K562 (cell line): ENCODE results near the gene TENM4. TPM values are rescaled to one million over a fixed set of nuclear protein-coding genes. Genes with fewer than 3 reads are reported as not detected.

Experiments
- ATAC-seq: fragments of 200-7000 bp; cut with Tn5 transposase; 3 replicates; pipeline ENCODE4 v1.9.1; 2020; ENCODE audit warnings: moderate library complexity
- BruUV-seq: library from RNA; stranded (reverse); fragments of 400-500 nt; replicated peaks from 2 replicates; lab custom pipeline; 2021; lab: Mats Ljungman, UMichigan
- CTCF ChIA-PET: fragments of 300-600 bp; formaldehyde crosslinking; extraction: SDS; loops from one replicate; lab custom pipeline; 2021; ENCODE audit warnings: low intra/inter-chr PET ratio; lab: Yijun Ruan, JAX
- POLR2A ChIA-PET: fragments of 300-600, 350-650 bp; sonication (Branson Sonifier 250); formaldehyde crosslinking; extraction: SDS; loops from one replicate; lab custom pipeline; 2021; ENCODE audit warnings: antibody characterized with exemption, inconsistent platforms; lab: Yijun Ruan, JAX
- DNase-seq, 4 experiments: peaks; one replicate each; pipeline versions ENCODE4 v3.0.0 to v3.0.0-alpha.2; 2011 to 2018; ENCODE audit warnings: low spot score in 3 of 4, mixed read lengths in 3 of 4; ENCODE audit errors: extremely low read depth in 1 of 4
- FAIRE-seq: peaks from 2 replicates; lab custom pipeline; 2011; peaks lifted over from hg19 to GRCh38; lab: Jason Lieb, UNC
- H2AFZ ChIP-seq: 2 replicates; pipeline ENCODE4 v1.6.0; 2011; ENCODE audit warnings: low read depth, low read length, control low read depth, inconsistent platforms
- H3K27ac ChIP-seq: fragments of 200-600 bp; 3 replicates; pipeline ENCODE4 v1.8.0; 2011; ENCODE audit warnings: low read depth, mild to moderate bottlenecking, control low read depth, inconsistent platforms, low read length, moderate library complexity, mixed read lengths; ENCODE audit errors: extremely low read depth
- H3K27me3 ChIP-seq, 2 experiments: fragments of 300-600 bp in 1 of 2; 2 replicates in 1 of 2; 3 replicates in 1 of 2; pipeline versions ENCODE4 v1.6.0 to v1.8.0; 2011; ENCODE audit warnings: inconsistent platforms in 2 of 2, low read length in 2 of 2, mild to moderate bottlenecking in 1 of 2, mixed read lengths in 1 of 2, moderate library complexity in 1 of 2; ENCODE audit not compliant: control insufficient read depth in 2 of 2, insufficient read depth in 2 of 2
- H3K36me3 ChIP-seq: fragments of 300-600 bp; 3 replicates; pipeline ENCODE4 v1.8.0; 2011; ENCODE audit warnings: mild to moderate bottlenecking, low read length, inconsistent platforms; ENCODE audit not compliant: control insufficient read depth, insufficient read depth
- H3K4me1 ChIP-seq, 2 experiments: fragments of 200-600 bp in 1 of 2; replicated peaks in 1 of 2; 2 replicates in 1 of 2; 3 replicates in 1 of 2; pipeline versions ENCODE4 v1.5.1 to v1.8.0; 2011; ENCODE audit warnings: inconsistent platforms in 2 of 2, low read length in 2 of 2, mild to moderate bottlenecking in 1 of 2, mixed read lengths in 1 of 2, moderate library complexity in 1 of 2; ENCODE audit not compliant: control insufficient read depth in 2 of 2, insufficient read depth in 2 of 2
- H3K4me2 ChIP-seq: 2 replicates; pipeline ENCODE4 v1.6.1; 2011; ENCODE audit warnings: low read length, control low read depth, inconsistent platforms, mixed read lengths; ENCODE audit not compliant: insufficient read depth
- H3K4me3 ChIP-seq: fragments of 200-600 bp; sonication (generic), shearing (Covaris generic); 2 replicates; pipeline ENCODE4 v1.5.1; 2016; ENCODE audit warnings: control low read depth, inconsistent platforms
- H3K79me2 ChIP-seq: fragments of 200-600 bp; 3 replicates; pipeline ENCODE4 v1.8.0; 2011; ENCODE audit warnings: low read length, inconsistent platforms; ENCODE audit not compliant: control insufficient read depth, insufficient read depth
- H3K9ac ChIP-seq, 2 experiments: 2 replicates each; pipeline versions ENCODE4 v1.6.0 to v1.6.1; 2011; ENCODE audit warnings: low read depth in 2 of 2, low read length in 2 of 2, control low read depth in 1 of 2, inconsistent platforms in 1 of 2, mild to moderate bottlenecking in 1 of 2, mixed read lengths in 1 of 2; ENCODE audit not compliant: insufficient read depth in 1 of 2
- H3K9me1 ChIP-seq: one replicate; pipeline ENCODE4 v1.6.0; 2011; ENCODE audit warnings: inconsistent platforms, mild to moderate bottlenecking, low read length, moderate library complexity; ENCODE audit not compliant: control insufficient read depth, insufficient read depth
- H3K9me3 ChIP-seq: replicated peaks from 2 replicates; pipeline ENCODE4 v1.5.1; 2011; ENCODE audit warnings: low read depth, low read length, inconsistent platforms; ENCODE audit not compliant: control insufficient read depth, insufficient read depth
- H4K20me1 ChIP-seq: replicated peaks from 2 replicates; pipeline ENCODE4 v1.6.1; 2011; ENCODE audit warnings: low read length, inconsistent platforms, mixed read lengths; ENCODE audit not compliant: control insufficient read depth, insufficient read depth
- ELF2 ChIP-seq: fragments of 250-450 bp; sonication (Bioruptor Pico); IDR thresholded peaks from 2 replicates; pipeline ENCODE4 v1.5.0; 2021; ENCODE audit warnings: mild to moderate bottlenecking
- MEIS2 ChIP-seq: fragments of 450-650 bp; IDR thresholded peaks from 2 replicates; pipeline ENCODE4 v1.6.1; 2014; ENCODE audit warnings: mild to moderate bottlenecking; ENCODE audit not compliant: partially characterized antibody
- PKNOX1 ChIP-seq: fragments of 450-650 bp; IDR thresholded peaks from 2 replicates; pipeline ENCODE4 v1.6.1; 2016
- PTTG1 ChIP-seq: fragments of 450-650 bp; IDR thresholded peaks from 2 replicates; pipeline ENCODE4 v1.6.1; 2016; ENCODE audit warnings: low read depth, mild to moderate bottlenecking, missing genetic modification characterization, missing compliant biosample characterization
- RERE ChIP-seq: sonication (generic); formaldehyde crosslinking; IDR thresholded peaks from 2 replicates; pipeline ENCODE4 v1.8.0; 2023; ENCODE audit warnings: missing genetic modification reagents, mild to moderate bottlenecking, borderline replicate concordance
- REST ChIP-seq, 2 experiments: fragments of 450-650 bp; formaldehyde crosslinking in 1 of 2; IDR thresholded peaks; 2 replicates each; pipeline versions ENCODE4 v1.4.0 to v1.6.1; 2014 to 2020; ENCODE audit warnings: mild to moderate bottlenecking in 2 of 2, borderline replicate concordance in 1 of 2, low read depth in 1 of 2
- SNAPC5 ChIP-seq: fragments of 250-450 bp; sonication (Bioruptor Pico); IDR thresholded peaks from 2 replicates; pipeline ENCODE4 v1.8.0; 2021; ENCODE audit warnings: moderate library complexity, mild to moderate bottlenecking, inconsistent platforms
- WGBS: fragments of 100-300 bp; shearing (Covaris generic); methylation state at CpG from one replicate; pipeline ENCODE4 v1.1.6; 2016; ENCODE audit warnings: low coverage, mixed read lengths; ENCODE audit not compliant: insufficient coverage; ENCODE audit errors: missing lambda C conversion rate; 5-methylcytosine and 5-hydroxymethylcytosine counted together
- in situ Hi-C: fragments of 300-500 bp; cut with MboI; formaldehyde crosslinking; loops from 4 replicates; pipeline ENCODE4 v1.15.0; 2018; ENCODE audit warnings: inconsistent platforms, mixed read lengths
- intact Hi-C: fragments of 100-400 bp; cut with micrococcal nuclease; formaldehyde crosslinking; loops from 2 replicates; pipeline ENCODE4 v1.14.2; 2022
- polyA plus RNA-seq, 8 experiments: library from polyadenylated mRNA; depleted of rRNA in 4 of 8; stranded (reverse) in 5 of 8; unstranded in 3 of 8; fragments of >200 nt; fragmentation: Nextera tagmentation in 2 of 8; fragmentation: Illumina TruSeq in 1 of 8; extraction: Ambion mirVana in 2 of 8; extraction: Trizol in 1 of 8; gene quantifications; 2 replicates each; pipeline versions ENCODE4 v1.2.1 to v1.2.3, GENCODE V29; 2011 to 2014; ENCODE audit warnings: inconsistent platforms in 1 of 8, missing spikeins in 1 of 8
- total RNA-seq, 7 experiments: library from RNA; depleted of rRNA in 6 of 7; stranded (reverse); fragments of >200 nt in 6 of 7; fragmentation: Illumina TruSeq in 2 of 7; extraction: Trizol in 2 of 7; gene quantifications; 2 replicates each; pipeline versions ENCODE4 v1.2.1 to v1.2.3, GENCODE V29; 2011 to 2021; ENCODE audit warnings: low replicate concordance in 1 of 7

The TENM4 gene
- total and polyA plus RNA-seq, 9 of the 15 experiments (the other 6 are each of a cell fraction or from before 2014, with no cell fraction given) = 0.16 TPM; not detected in 8

GRCh38 chr11:78655561-78655960, 785.3 kb downstream of the TENM4 start:
- Histone ChIP-seq H3K79me2 (no peaks in the 10 kb centered on the region), H3K4me1 (no peaks in the 10 kb centered on the region), H3K27me3 (peaks cover 5 to 54% of the 10 kb centered on the region in 2 experiments; a peak in 3 of 5 replicates), H3K4me3 (no peak overlapping the region), H3K9ac (no peak overlapping the region), H3K9me3 (no peaks in the 10 kb centered on the region), H4K20me1 (no peaks in the 10 kb centered on the region), H3K4me2 (no peak overlapping the region), H2AFZ (no peak overlapping the region), H3K27ac (no peak overlapping the region), H3K36me3 (no peaks in the 10 kb centered on the region), H3K9me1 (no peaks in the 10 kb centered on the region)
- DNase-seq (no peak), ATAC-seq (no peak), FAIRE-seq (no peak)
- CTCF ChIA-PET = no interaction called here
- POLR2A ChIA-PET = interaction anchor here (0.7 kb wide), 1 partner anchor 9 kb away, joined by 6 read pairs; no protein-coding TSS in a partner anchor
- intact Hi-C loops = no loop called here
- WGBS = 5% methylated on average over 3 of the region's 5 CpGs
- BruUV-seq = no TSS peak
- in situ Hi-C loops = loop anchor here (10.0 kb wide), 1 partner anchor 1499 kb away; no protein-coding TSS in a partner anchor
- no peak for TF ChIP-seq PTTG1
- TF ChIP-seq SNAPC5 (CRISPR knock-in tag) = no peak
- TF ChIP-seq MEIS2 = no peak
- no peak for TF ChIP-seq PKNOX1
- TF ChIP-seq RERE (CRISPR knock-in tag) = no peak
- no peak for TF ChIP-seq ELF2 (CRISPR knock-in tag)
- no peak for TF ChIP-seq REST (IDR thresholded peaks at IDR 0.05; ENCODE audit: borderline replicate concordance)
- TF ChIP-seq REST (CRISPR knock-in tag; IDR thresholded peaks at IDR 0.05; ENCODE audit: low read depth) = no peak
